SH-SY5Y (cell line): ENCODE results near the gene PCDHGA9.

ENCODE experiments used
- GATA2 ChIP-seq: IDR thresholded peaks from 2 replicates; pipeline ENCODE4 v1.6.1; 2011; ENCODE audit warnings: mild to moderate bottlenecking, low read depth, low read length
- GATA3 ChIP-seq: IDR thresholded peaks from 2 replicates; pipeline ENCODE4 v1.6.1; 2011; ENCODE audit warnings: low read depth, mild to moderate bottlenecking, low read length, moderate library complexity

- TF ChIP-seq GATA2 (no peak), GATA3 (no peak)
Measured at GRCh38 chr5:141356950-141357349, 45.6 kb upstream of the PCDHGA9 start.
